Hematopoietic multipotent progenitor cell treated with erythropoietin and hydrocortisone succinate and interleukin-3 and kit ligand, for 8 days (in vitro differentiated cells): ENCODE measurements around the gene PDE6C.

Source experiments
- DNase-seq: peaks from one replicate; pipeline ENCODE4 v3.0.0-alpha.2; 2015

PDE6C gene

DNA sequence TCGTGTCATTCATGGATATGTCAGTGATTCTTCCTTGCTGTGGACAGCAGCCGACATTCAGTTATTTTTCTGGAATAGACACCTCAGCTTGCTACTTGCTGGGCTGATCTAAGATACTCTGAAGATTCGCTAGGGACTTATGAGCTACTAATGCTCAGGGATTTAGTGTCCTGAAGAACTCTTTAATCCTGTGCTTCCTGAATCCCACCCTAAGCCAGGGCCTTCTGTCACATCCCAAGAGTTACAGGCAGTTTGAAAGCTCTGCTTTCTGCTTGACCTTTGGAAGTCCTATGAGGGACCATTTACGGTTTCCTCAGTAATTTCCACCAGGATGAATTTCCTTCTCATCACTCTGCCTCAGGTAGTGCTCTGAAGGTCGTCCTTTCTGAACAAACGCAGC lies at the start of gene PDE6C:
PDE6C (plus strand) TSS at position 227 of the 400 bp plus-strand sequence. CDS start 189 bp downstream, outside the sequence.
- no peak for DNase-seq

GRCh38 chr10:93565446-93565845 lies 46.9 kb upstream of the PDE6C start:
- DNase-seq: no peak

DNA sequence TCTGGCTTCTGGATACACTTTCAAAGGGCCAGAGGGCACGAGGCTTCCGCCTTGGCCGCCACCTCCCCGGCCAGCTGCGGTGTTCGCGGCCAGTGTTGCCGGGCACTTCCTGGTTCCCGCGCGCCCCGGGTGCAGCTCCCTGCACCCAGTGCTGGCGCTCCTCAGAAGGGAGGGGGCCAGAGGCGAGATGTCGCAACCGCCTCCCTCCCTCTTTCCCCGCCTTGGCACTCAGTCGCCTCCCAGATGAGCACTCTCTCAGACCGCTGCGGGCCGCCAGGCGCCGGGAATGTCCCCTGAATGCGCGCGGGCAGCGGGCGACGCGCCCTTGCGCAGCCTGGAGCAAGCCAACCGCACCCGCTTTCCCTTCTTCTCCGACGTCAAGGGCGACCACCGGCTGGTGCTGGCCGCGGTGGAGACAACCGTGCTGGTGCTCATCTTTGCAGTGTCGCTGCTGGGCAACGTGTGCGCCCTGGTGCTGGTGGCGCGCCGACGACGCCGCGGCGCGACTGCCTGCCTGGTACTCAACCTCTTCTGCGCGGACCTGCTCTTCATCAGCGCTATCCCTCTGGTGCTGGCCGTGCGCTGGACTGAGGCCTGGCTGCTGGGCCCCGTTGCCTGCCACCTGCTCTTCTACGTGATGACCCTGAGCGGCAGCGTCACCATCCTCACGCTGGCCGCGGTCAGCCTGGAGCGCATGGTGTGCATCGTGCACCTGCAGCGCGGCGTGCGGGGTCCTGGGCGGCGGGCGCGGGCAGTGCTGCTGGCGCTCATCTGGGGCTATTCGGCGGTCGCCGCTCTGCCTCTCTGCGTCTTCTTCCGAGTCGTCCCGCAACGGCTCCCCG lies 45.7 kb upstream of the PDE6C start, which contains the start of gene FFAR4:
FFAR4 (plus strand) TSS at position 231 of the 842 bp plus-strand sequence; CDS start at position 287, 56 bp downstream.
- DNase-seq: no peak

- DNase-seq: no peak
These were observed 44.8 kb upstream of the PDE6C start for GRCh38 chr10:93567277-93568104.

GRCh38 chr10:93568105-93568390 lies 44.3 kb upstream of the PDE6C start:
- no peak for DNase-seq

- DNase-seq: no peak
These were observed 42.0 kb upstream of the PDE6C start for GRCh38 chr10:93570383-93570782.

DNA sequence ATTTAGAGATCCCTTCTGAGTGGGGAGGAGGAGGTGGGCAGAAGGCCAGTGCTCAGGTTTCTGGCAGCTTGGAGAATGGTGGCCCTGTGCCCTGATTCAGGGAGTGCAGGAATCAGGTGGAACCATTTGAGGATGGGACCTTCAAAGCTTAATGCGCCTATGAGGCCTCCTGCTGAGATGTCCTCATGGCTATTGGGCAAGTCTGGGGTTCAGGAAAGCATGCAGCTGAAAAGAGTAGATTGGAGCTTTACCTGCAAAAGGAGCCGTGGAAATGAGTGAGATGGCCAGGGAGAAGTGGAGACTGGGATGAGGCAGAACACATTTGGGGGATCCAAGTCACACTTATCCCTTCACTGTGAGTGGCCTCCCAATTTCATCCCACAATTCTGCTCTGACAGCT lies 39.7 kb upstream of the PDE6C start:
- DNase-seq: no peak

DNA sequence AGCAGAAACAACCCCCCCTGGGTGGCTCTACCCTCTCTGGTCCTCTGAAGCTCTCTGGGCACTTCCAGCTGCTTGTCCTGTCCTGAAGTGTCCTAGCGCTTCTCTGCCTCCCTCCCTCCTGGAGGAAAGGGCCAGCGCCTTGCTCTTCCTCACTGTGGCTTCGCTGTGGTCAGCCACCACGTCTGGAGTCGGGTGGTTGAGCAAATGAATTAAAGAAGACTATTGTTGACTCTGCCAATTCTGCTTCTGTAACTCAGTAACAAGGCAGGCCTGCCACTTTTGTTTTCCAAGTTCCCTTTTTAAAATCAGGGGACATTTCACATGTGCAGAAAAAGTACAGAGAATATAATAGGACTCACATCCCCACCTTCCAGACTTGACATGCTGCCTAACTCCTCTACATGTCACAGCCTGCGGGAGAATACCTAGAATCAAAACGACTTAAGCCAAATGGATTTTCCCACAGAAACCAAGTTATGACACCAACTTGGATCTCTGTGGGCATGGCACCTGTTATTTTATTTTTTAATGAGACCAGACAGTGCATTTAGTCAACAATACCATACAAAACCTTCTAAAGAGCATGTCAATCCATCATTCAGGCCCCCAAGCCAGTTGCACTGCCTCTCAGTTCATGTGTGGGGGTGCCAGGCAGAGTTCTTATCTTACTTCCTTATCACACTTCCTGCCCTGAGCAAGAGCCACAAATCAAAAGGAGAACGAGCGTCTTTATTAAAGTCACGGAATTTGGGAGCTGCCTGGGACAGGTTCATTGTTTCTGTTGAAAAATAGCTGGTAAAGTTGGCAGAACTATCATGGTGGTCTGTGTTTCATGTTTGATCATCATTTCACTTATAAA lies 39.1 kb upstream of the PDE6C start:
- no peak for DNase-seq

DNA sequence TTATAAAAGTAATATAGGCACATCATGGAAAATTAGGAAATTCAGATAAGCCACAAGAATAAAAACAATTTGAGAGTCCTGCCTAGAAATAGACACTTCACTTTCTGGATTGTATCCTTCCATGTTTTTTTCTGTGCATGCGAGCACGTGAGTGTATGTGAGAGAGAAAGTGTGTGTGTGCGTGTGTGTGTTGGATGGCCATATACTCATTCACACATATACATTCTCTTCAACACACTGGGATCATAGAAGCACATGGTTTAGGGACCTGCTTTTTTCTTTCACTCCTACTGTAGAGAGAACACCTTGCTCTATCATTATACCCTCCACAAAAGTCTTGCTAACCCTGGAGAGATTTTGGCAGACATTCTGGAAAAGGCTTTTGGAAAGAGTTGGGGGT lies 38.4 kb upstream of the PDE6C start:
- DNase-seq: no peak

DNA sequence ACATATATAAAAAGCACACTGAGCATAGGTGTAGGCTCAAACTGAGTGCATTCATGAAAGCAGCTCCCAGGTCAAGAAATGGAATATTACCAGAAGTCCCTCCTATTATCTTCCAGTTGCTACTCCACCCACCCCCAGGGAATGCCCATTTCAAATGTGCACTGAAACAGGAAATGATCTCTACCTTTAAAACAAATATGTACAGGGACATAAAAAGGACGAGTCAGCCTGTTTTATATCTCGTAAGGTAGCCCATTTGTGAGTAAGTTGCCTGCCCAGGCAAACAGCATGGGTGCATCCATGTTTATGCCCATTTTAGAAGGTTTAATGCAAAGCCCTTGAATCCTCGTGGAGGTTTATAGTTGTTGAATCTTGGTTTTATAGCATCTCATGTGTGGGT lies 35.4 kb upstream of the PDE6C start:
- DNase-seq: no peak

- DNase-seq: no peak
These were observed 34.8 kb upstream of the PDE6C start for GRCh38 chr10:93577565-93577964.

DNA sequence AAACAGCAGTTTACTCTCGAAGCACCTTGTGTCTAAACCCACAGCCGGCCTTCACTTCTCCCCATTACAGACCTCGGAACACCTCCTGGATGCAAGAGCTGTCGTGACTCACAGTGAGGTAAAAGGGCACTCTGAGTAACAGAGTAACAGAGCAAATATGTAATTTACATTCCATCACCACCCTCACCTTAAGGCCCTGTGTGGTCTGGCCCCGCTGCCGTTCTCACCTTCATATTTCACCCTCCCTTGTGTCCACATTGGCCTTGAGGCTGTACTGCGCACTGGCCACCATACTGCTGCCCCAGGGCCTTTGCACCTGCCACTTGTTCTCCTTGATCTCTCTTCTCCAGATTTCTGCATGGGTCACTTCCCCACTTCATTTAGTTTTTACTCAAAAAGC lies 33.2 kb upstream of the PDE6C start:
- DNase-seq: no peak

- no peak for DNase-seq
These were observed 32.2 kb upstream of the PDE6C start for GRCh38 chr10:93579985-93580711.

DNA sequence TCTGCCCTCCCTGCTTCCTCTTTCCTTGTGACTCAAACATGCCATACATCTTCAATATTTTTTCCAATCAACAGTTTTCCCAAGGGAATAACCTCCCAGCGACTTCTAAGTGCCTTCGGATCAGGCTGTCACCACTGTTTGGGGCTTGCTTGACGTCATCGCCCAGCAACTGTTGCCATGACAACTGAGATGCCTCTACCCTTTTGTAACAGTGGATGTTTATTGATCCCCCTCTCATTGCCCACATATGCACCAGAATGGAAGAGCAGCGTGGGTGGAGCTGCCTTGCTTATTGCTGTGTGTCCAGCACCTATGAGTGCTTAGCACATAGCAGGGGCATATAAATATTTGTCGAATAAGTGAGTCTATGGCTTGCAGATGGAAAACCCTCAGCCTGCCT lies 31.5 kb upstream of the PDE6C start:
- no peak for DNase-seq

DNA sequence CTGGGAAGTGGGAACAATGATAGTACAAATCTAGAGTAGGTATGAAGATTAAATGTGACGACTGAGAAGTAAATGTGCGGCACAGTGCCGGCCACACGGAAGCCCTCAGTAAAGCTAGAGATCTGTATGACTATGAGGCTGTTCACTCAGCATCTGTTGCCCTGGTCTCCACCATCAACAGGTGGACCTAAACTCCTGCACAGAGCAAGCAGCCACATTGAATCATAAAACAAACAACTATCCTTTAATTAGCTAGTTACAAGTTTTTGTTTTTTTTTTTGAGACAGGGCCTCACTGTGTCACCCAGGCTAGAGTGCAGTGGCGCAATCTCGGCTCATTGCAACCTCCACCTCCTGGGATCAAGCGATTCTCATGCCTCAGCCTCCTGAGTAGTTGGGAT lies 27.9 kb upstream of the PDE6C start:
- DNase-seq: no peak

- DNase-seq: no peak
These were observed 22.4 kb upstream of the PDE6C start for GRCh38 chr10:93589648-93590562.

GRCh38 chr10:93590638-93591037 lies 21.7 kb upstream of the PDE6C start:
- no peak for DNase-seq

- DNase-seq: no peak
These were observed 21.1 kb upstream of the PDE6C start for GRCh38 chr10:93591065-93591808.

DNA sequence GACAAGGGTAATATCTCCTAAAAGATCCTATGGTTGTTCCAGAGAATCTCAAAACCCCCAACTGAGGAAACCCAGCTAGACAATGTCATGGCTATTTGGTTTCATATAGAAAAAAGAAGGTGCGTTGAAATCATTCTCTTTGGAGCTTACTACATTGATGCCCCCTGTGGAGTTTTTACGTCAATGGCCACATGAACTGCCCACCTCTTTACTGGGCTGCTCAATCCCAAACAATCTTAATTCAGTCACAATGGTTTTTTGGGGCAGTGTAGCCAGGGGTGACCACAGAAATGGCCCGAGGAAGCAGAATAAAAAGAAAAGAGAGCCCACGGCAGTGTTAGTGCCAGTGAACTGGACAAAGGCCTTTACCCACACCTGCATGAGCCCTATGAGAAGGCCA lies 19.1 kb upstream of the PDE6C start:
- no peak for DNase-seq

GRCh38 chr10:93593749-93594148 lies 18.6 kb upstream of the PDE6C start:
- DNase-seq: no peak

DNA sequence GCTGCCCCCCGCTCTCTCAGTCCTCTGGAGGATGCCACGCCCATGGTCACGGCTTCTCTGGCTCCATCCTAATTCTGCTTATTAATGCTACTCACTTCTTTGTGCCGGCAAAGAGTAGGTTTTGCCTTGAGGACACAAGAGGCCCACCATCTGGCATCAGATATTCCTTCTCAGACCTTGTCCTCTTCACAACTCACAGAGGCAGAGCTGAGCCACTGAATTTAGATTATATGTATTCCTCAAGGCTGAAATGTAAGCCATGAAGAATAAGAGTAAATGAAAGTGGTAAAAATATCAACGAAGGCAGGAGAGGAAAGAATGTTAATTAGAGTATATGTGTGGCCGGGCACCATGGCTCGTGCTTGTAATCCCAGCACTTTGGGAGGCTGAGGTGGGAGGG lies 17.8 kb upstream of the PDE6C start:
- no peak for DNase-seq
